H9 (cell line): Measurements from ENCODE around the gene NUBPL. TPM values are rescaled to one million over a fixed set of nuclear protein-coding genes. Genes with fewer than 3 reads are reported as not detected.

Experiments
- DNase-seq: peaks from one replicate; pipeline ENCODE4 v3.0.0-alpha.2; 2017
- H2AFZ ChIP-seq: one replicate; pipeline ENCODE4 v1.6.1; 2013; ENCODE audit warnings: mild to moderate bottlenecking, low read length, control low read depth, moderate library complexity
- H2AK5ac ChIP-seq: 2 replicates; pipeline ENCODE4 v1.6.1; 2013; ENCODE audit warnings: low read length, control low read depth, mixed read lengths; ENCODE audit not compliant: insufficient read length
- H2BK120ac ChIP-seq: one replicate; pipeline ENCODE4 v1.6.1; 2013; ENCODE audit warnings: low read depth, mild to moderate bottlenecking, low read length, control low read depth, inconsistent platforms; ENCODE audit not compliant: poor library complexity, severe bottlenecking
- H2BK12ac ChIP-seq: 2 replicates; pipeline ENCODE4 v1.6.1; 2013; ENCODE audit warnings: low read length, control low read depth, mixed read lengths, low read depth; ENCODE audit not compliant: insufficient read length
- H2BK15ac ChIP-seq: 2 replicates; pipeline ENCODE4 v1.6.1; 2013; ENCODE audit warnings: low read depth, low read length, control low read depth
- H2BK20ac ChIP-seq: one replicate; pipeline ENCODE4 v1.6.1; 2013; ENCODE audit warnings: low read depth, mild to moderate bottlenecking, low read length, control low read depth, inconsistent platforms; ENCODE audit not compliant: poor library complexity, severe bottlenecking
- H2BK5ac ChIP-seq: 2 replicates; pipeline ENCODE4 v1.6.1; 2013; ENCODE audit warnings: low read length, control low read depth, mixed read lengths; ENCODE audit not compliant: insufficient read length
- H3K14ac ChIP-seq: 2 replicates; pipeline ENCODE4 v1.6.1; 2013; ENCODE audit warnings: low read length, control low read depth; ENCODE audit not compliant: insufficient read depth
- H3K18ac ChIP-seq: 2 replicates; pipeline ENCODE4 v1.6.1; 2013; ENCODE audit warnings: low read depth, mild to moderate bottlenecking, mixed read lengths, low read length, control low read depth; ENCODE audit not compliant: insufficient read length
- H3K23ac ChIP-seq: 2 replicates; pipeline ENCODE4 v1.6.1; 2013; ENCODE audit warnings: low read length, control low read depth, mixed read lengths, low read depth; ENCODE audit not compliant: insufficient read length
- H3K23me2 ChIP-seq: 2 replicates; pipeline ENCODE4 v1.6.1; 2013; ENCODE audit warnings: low read depth, mild to moderate bottlenecking, mixed read lengths, low read length, control low read depth; ENCODE audit not compliant: insufficient read length, poor library complexity, severe bottlenecking
- H3K27ac ChIP-seq: 2 replicates; pipeline ENCODE4 v1.5.1; 2013; ENCODE audit warnings: low read length, control low read depth, mixed read lengths, low read depth; ENCODE audit not compliant: insufficient read length
- H3K27me3 ChIP-seq: 2 replicates; pipeline ENCODE4 v1.6.1; 2013; ENCODE audit warnings: low read length, control low read depth, inconsistent platforms; ENCODE audit not compliant: insufficient read depth
- H3K4ac ChIP-seq: 2 replicates; pipeline ENCODE4 v1.6.1; 2013; ENCODE audit warnings: low read depth, mild to moderate bottlenecking, control low read depth, inconsistent platforms, low read length, moderate library complexity
- H3K4me1 ChIP-seq: 2 replicates; pipeline ENCODE4 v1.6.1; 2013; ENCODE audit warnings: low read length, control low read depth, inconsistent platforms; ENCODE audit not compliant: insufficient read depth
- H3K4me2 ChIP-seq: 2 replicates; pipeline ENCODE4 v1.6.1; 2013; ENCODE audit warnings: low read length, control low read depth, mixed read lengths; ENCODE audit not compliant: insufficient read length, insufficient read depth
- H3K56ac ChIP-seq: 2 replicates; pipeline ENCODE4 v1.6.1; 2013; ENCODE audit warnings: low read depth, mild to moderate bottlenecking, mixed read lengths, low read length, control low read depth; ENCODE audit not compliant: insufficient read length
- H3K79me1 ChIP-seq: 2 replicates; pipeline ENCODE4 v1.6.1; 2013; ENCODE audit warnings: low read depth, mild to moderate bottlenecking, moderate library complexity, low read length, control low read depth, inconsistent platforms; ENCODE audit not compliant: insufficient read depth, poor library complexity, severe bottlenecking
- H3K79me2 ChIP-seq: 2 replicates; pipeline ENCODE4 v1.6.1; 2013; ENCODE audit warnings: low read length, control low read depth, inconsistent platforms; ENCODE audit not compliant: insufficient read depth
- H3K9ac ChIP-seq: 2 replicates; pipeline ENCODE4 v1.6.1; 2013; ENCODE audit warnings: low read length, control low read depth, mixed read lengths; ENCODE audit not compliant: insufficient read length; ENCODE audit errors: extremely low read depth
- H3K9me3 ChIP-seq: one replicate; pipeline ENCODE4 v1.6.1; 2013; ENCODE audit warnings: low read depth, low read length, inconsistent platforms; ENCODE audit not compliant: control insufficient read depth
- H3T11ph ChIP-seq: one replicate; pipeline ENCODE4 v1.6.1; 2013; ENCODE audit warnings: mild to moderate bottlenecking, low read length, control low read depth, inconsistent platforms
- H4K20me1 ChIP-seq: one replicate; pipeline ENCODE4 v1.6.1; 2013; ENCODE audit not compliant: control insufficient read depth, insufficient read length, insufficient read depth
- H4K5ac ChIP-seq: 2 replicates; pipeline ENCODE4 v1.6.1; 2013; ENCODE audit warnings: low read depth, mild to moderate bottlenecking, mixed read lengths, low read length, control low read depth; ENCODE audit not compliant: insufficient read length
- H4K8ac ChIP-seq: replicated peaks from 2 replicates; pipeline ENCODE4 v1.6.1; 2013; ENCODE audit warnings: low read length, control low read depth, mixed read lengths, low read depth; ENCODE audit not compliant: insufficient read length
- H4K91ac ChIP-seq: 2 replicates; pipeline ENCODE4 v1.6.1; 2013; ENCODE audit warnings: low read depth, mild to moderate bottlenecking, moderate library complexity, mixed read lengths, low read length, control low read depth; ENCODE audit not compliant: insufficient read length
- H3K27ac Mint-ChIP-seq, 3 experiments: 2 replicates in 2 of 3; 3 replicates in 1 of 3; pipeline ENCODE4 v1.8.0; 2020 to 2021; ENCODE audit warnings: mixed read lengths in 3 of 3, mild to moderate bottlenecking in 1 of 3, moderate library complexity in 1 of 3
- H3K27me3 Mint-ChIP-seq: 2 replicates; pipeline ENCODE4 v1.8.0; 2021; ENCODE audit warnings: low read depth, mild to moderate bottlenecking, moderate library complexity, mixed read lengths
- H3K36me3 Mint-ChIP-seq, 3 experiments: 2 replicates in 2 of 3; 3 replicates in 1 of 3; pipeline ENCODE4 v1.8.0; 2020 to 2021; ENCODE audit warnings: low read depth in 3 of 3, mixed read lengths in 3 of 3; ENCODE audit not compliant: insufficient read depth in 1 of 3
- H3K4me1 Mint-ChIP-seq, 2 experiments: 2 replicates each; pipeline ENCODE4 v1.8.0; 2020; ENCODE audit warnings: mixed read lengths in 2 of 2
- H3K4me3 Mint-ChIP-seq, 2 experiments: 2 replicates in 1 of 2; 3 replicates in 1 of 2; pipeline ENCODE4 v1.8.0; 2020 to 2021; ENCODE audit warnings: mild to moderate bottlenecking in 2 of 2, mixed read lengths in 2 of 2, moderate library complexity in 1 of 2
- H3K9me3 Mint-ChIP-seq, 2 experiments: 2 replicates in 1 of 2; 3 replicates in 1 of 2; pipeline ENCODE4 v1.8.0; 2020; ENCODE audit warnings: mild to moderate bottlenecking in 2 of 2, mixed read lengths in 2 of 2, moderate library complexity in 1 of 2
- CTCF ChIP-seq: fragments of 200-600 bp; sonication (generic); conservative IDR thresholded peaks from 3 replicates; pipeline ENCODE4 v1.8.0; 2021; ENCODE audit warnings: antibody characterized with exemption, mild to moderate bottlenecking
- WGBS: extraction: QIAGEN DNeasy Blood & Tissue Kit; methylation state at CpG from one replicate; pipeline ENCODE4 v1.1.7; 2013; ENCODE audit warnings: missing lambda C conversion rate, low lambda C conversion rate, mixed read lengths; ENCODE audit not compliant: insufficient read length; ENCODE audit errors: extremely low coverage; 5-methylcytosine and 5-hydroxymethylcytosine counted together
- total RNA-seq: library from RNA; stranded (reverse); gene quantifications from 2 replicates; pipeline ENCODE4 v1.2.1, GENCODE V29; 2021

The NUBPL gene
- total RNA-seq, 1 experiment from 2014 or later, result 14.8 TPM

- H4K20me1 ChIP-seq, result no peaks in the 10 kb centered on the region
- no peaks in the 10 kb centered on the region for H3K27me3 ChIP-seq
- H2BK20ac ChIP-seq, result no peak overlapping the region
- H2BK5ac ChIP-seq, result no peak overlapping the region
- Mint-ChIP-seq H3K9me3 (peaks cover 20 to 23% of the 10 kb centered on the region in 2 experiments), H3K27me3 (no peaks in the 10 kb centered on the region), H3K36me3 (no peaks in the 10 kb centered on the region; a peak in 2 of 7 replicates), H3K27ac (no peak overlapping the region), H3K4me1 (no peaks in the 10 kb centered on the region), H3K4me3 (no peak overlapping the region)
- H4K5ac ChIP-seq, result no peak overlapping the region
- no peak overlapping the region for H4K8ac ChIP-seq
- H3K23ac ChIP-seq, result no peak overlapping the region
- H3K4me2 ChIP-seq, result no peak overlapping the region
- no peak overlapping the region for H2BK15ac ChIP-seq
- no peak overlapping the region for H2BK120ac ChIP-seq
- no peak for TF ChIP-seq CTCF
- H3K27ac ChIP-seq, result no peak overlapping the region
- no peak overlapping the region for H2AFZ ChIP-seq
- no peak overlapping the region for H2AK5ac ChIP-seq
- no peaks in the 10 kb centered on the region for H3K23me2 ChIP-seq
- H3T11ph ChIP-seq, result no peak overlapping the region
- H3K4me1 ChIP-seq, result no peaks in the 10 kb centered on the region
- no peak for DNase-seq
- no peak overlapping the region for H3K14ac ChIP-seq
- no peak overlapping the region for H3K56ac ChIP-seq
- WGBS, result no CpG with 5 or more reads among the region's 3 CpGs
- no peaks in the 10 kb centered on the region for H3K79me2 ChIP-seq
- H3K79me1 ChIP-seq, result no peaks in the 10 kb centered on the region
- no peak overlapping the region for H3K4ac ChIP-seq
- H3K18ac ChIP-seq, result no peak overlapping the region
- H3K9ac ChIP-seq, result no peak overlapping the region
- no peak overlapping the region for H2BK12ac ChIP-seq
- H4K91ac ChIP-seq, result no peak overlapping the region
- H3K9me3 ChIP-seq, result no peaks in the 10 kb centered on the region
These were observed 111.5 kb downstream of the NUBPL start for GRCh38 chr14:31672709-31673108.
